GM18526 (cell line): ENCODE results near the gene ISCA1.

Source experiments
- POLR2A ChIP-seq: IDR thresholded peaks from 3 replicates; pipeline ENCODE4 v1.6.1; 2011; ENCODE audit not compliant: insufficient read length; ENCODE audit errors: extremely low read depth

Gene ISCA1

GRCh38 chr9:86282077-86282978 lies at the start of gene ISCA1:
Gene ISCA1, minus strand, starts transcription at chr9:86282538. Its CDS starts 80 bp downstream, at chr9:86282458.
- TF ChIP-seq POLR2A: peak; percentile 62

GRCh38 chr9:86330186-86330585 lies 47.8 kb upstream of the ISCA1 start:
- TF ChIP-seq POLR2A: no peak

GRCh38 chr9:86329649-86330048 lies 47.3 kb upstream of the ISCA1 start:
- no peak for TF ChIP-seq POLR2A

GRCh38 chr9:86328156-86328555 lies 45.8 kb upstream of the ISCA1 start:
- no peak for TF ChIP-seq POLR2A

GRCh38 chr9:86326536-86326935 lies 44.2 kb upstream of the ISCA1 start:
- TF ChIP-seq POLR2A: no peak

- TF ChIP-seq POLR2A: no peak
These were observed 42.6 kb upstream of the ISCA1 start for GRCh38 chr9:86324901-86325300.

- TF ChIP-seq POLR2A: no peak
These were observed 42.0 kb upstream of the ISCA1 start for GRCh38 chr9:86324308-86324707.

- no peak for TF ChIP-seq POLR2A
These were observed 40.8 kb upstream of the ISCA1 start for GRCh38 chr9:86322973-86323644.

- TF ChIP-seq POLR2A: no peak
These were observed 39.0 kb upstream of the ISCA1 start for GRCh38 chr9:86321373-86321772.

- TF ChIP-seq POLR2A: no peak
These were observed 35.8 kb upstream of the ISCA1 start for GRCh38 chr9:86318187-86318586.

DNA sequence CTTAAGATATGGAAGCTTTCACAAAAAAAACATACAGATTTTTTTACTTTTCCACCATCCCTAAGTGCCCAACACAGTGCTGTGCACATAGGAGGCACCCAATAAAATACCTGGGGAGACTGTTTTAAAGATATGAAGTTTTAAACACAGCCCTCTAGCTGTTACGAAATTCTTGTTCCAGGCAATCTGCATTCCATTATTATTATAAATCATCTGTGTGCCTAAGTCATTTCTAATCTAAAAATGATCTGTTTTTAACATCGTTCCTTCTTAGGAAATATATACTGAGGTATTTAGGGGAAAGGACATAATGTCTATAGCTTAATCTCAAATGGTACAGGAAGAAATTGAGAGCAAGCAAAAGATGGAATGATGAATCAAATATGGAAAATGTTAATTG lies 32.7 kb upstream of the ISCA1 start:
- TF ChIP-seq POLR2A: no peak

- TF ChIP-seq POLR2A: no peak
These were observed 26.3 kb upstream of the ISCA1 start for GRCh38 chr9:86308687-86309086.

DNA sequence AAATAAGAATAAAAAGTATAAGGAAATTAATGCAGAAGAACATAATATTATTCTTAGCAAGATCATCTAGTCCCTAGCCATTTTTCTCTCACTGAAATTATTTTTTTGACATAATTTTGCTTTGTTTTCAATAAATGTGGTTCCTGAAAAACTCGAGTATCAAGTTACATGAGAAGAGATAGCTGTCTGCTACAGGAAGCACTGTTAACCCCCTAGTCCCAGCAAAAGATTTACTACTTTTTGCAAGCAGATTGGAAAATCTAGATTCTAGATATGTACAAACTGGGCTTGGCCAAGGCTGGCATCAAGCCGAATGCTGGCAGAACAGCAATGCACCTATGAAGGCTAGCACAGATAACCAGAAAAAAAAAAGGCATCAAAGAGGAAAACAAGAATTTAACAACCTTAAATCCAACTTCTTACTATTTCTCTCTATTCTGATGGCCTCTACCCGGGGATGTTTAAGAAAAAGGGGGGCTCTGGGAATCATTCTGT lies 21.9 kb upstream of the ISCA1 start:
- TF ChIP-seq POLR2A: no peak

DNA sequence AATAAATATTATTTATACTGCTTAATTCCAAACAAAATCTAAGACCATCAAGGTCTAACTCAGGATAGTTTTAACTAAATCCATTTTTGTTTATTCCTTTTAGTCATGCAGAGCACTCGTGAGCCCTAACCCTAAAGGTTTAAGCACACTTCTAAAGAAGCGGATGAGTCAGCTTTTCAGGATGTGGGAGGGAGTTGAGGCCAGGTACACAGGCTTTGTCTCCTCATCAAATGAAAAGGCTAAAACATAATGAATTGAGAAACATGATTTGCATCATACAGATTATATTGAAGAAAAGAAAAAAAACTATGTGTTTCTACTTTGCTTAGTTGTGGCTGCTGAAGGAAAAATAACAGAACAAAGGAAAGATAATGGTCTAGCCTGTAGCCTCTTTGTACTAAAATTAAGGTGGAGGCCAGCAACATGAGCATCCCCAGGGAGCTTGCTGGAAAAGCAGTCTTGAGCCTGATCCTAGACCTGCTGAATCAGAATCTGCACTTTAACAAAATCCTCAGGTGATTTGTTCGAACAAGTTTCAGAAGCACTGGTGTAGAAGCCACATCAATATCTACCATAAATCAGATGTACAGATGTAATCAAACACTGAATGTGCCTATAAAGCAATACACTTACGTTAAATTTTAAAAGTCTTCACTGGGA lies 21.1 kb upstream of the ISCA1 start:
- TF ChIP-seq POLR2A: no peak

- no peak for TF ChIP-seq POLR2A
These were observed 19.3 kb upstream of the ISCA1 start for GRCh38 chr9:86301686-86302085.

GRCh38 chr9:86300701-86301100 lies 18.4 kb upstream of the ISCA1 start:
- TF ChIP-seq POLR2A: no peak
